ENCODE data around the gene KRTAP6-2. TPM values are rescaled to one million over a fixed set of nuclear protein-coding genes. Genes with fewer than 3 reads are reported as not detected.

Gene KRTAP6-2
- total and polyA plus RNA-seq, 11 donors: not detected

DNA sequence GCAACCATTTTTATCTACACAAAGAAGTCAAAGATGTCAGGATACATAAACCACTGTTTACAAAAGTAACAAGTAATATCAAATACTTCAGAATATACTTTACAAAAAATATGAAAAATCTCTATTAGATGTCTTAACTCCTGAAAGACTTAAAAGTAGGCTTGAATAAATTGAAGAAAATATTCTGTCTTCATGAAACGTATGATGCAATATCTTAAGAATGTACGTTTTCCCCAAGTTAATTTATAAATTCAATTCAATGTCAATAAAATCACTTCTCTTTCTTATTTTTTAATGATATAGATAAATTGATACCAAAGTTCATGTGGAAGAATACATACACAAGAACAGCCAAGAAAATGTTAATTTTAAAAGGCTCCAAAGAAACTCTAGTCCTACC is 43.6 kb downstream of the KRTAP6-2 start:
- Histone ChIP-seq H3K9me3 (peaks cover 0 to 12% (median 0%) of the 10 kb centered on the region in 12 donors), H3K36me3 (no peaks in the 10 kb centered on the region), H3K27ac (no peak overlapping the region), H3K27me3 (no peaks in the 10 kb centered on the region), H3K4me1 (no peaks in the 10 kb centered on the region), H3K4me3 (no peak overlapping the region)
- WGBS, 4 donors: 56 to 88% (median 82%) methylated on average over 2 of the region's 2 CpGs
- ATAC-seq: no peak
- intact Hi-C loops (cut with DNase I): no loop called here
- no peak for TF ChIP-seq POLR2A (IDR thresholded peaks at IDR 0.05)
- TF ChIP-seq, protein P1, sequence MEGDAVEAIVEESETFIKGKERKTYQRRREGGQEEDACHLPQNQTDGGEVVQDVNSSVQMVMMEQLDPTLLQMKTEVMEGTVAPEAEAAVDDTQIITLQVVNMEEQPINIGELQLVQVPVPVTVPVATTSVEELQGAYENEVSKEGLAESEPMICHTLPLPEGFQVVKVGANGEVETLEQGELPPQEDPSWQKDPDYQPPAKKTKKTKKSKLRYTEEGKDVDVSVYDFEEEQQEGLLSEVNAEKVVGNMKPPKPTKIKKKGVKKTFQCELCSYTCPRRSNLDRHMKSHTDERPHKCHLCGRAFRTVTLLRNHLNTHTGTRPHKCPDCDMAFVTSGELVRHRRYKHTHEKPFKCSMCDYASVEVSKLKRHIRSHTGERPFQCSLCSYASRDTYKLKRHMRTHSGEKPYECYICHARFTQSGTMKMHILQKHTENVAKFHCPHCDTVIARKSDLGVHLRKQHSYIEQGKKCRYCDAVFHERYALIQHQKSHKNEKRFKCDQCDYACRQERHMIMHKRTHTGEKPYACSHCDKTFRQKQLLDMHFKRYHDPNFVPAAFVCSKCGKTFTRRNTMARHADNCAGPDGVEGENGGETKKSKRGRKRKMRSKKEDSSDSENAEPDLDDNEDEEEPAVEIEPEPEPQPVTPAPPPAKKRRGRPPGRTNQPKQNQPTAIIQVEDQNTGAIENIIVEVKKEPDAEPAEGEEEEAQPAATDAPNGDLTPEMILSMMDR (IDR thresholded peaks at IDR 0.05): no peak
- DNase-seq: no peak

DNA sequence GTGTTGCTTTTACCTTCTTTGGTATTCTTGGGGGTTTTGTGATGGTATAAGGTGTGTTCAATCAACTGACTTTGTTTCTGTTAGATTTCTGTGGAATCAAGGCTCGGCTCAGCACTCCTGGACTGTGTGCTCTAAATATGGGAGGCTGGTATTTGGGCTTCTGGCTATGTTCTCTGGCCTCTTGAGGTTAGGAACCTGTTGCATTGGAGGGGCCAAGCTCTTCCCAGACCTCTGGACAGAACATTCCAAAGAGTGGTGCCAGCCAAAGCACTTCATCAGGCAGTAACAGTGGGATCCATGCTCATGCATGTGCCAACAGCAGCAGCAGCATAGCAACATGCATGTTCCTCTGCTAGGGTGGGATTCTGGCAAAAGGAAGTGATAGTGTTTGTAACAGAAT is 45.9 kb downstream of the KRTAP6-2 start:
- Histone ChIP-seq H3K36me3 (no peaks in the 10 kb centered on the region), H3K4me3 (no peak overlapping the region), H3K27me3 (no peaks in the 10 kb centered on the region), H3K27ac (no peak overlapping the region), H3K9me3 (peaks cover 0 to 12% (median 0%) of the 10 kb centered on the region in 12 donors), H3K4me1 (no peaks in the 10 kb centered on the region)
- peak in 2 of 4 donors; percentile 65 to 69 for ATAC-seq
- 38 to 68% (median 46%) methylated on average over 1 of the region's 1 CpG for WGBS, 4 donors
- TF ChIP-seq, protein P1 (IDR thresholded peaks at IDR 0.05): no peak
- TF ChIP-seq POLR2A (IDR thresholded peaks at IDR 0.05): no peak
- DNase-seq: no peak
- intact Hi-C loops (cut with DNase I): loop anchor here in 1 of 10 donors (5.0 kb wide), 1 partner anchor 140 kb away; no protein-coding TSS in a partner anchor

Other genes with a start within 250 kb of the KRTAP6-2 start
- gene KRTAP13-2, start 226.6 kb downstream of the KRTAP6-2 start, total RNA-seq: not detected
- gene KRTAP13-2, start 226.6 kb downstream of the KRTAP6-2 start, polyA plus RNA-seq: not detected
- gene KRTAP13-1, start 202.9 kb downstream of the KRTAP6-2 start, total RNA-seq: not detected
- gene KRTAP13-1, start 202.9 kb downstream of the KRTAP6-2 start, polyA plus RNA-seq: not detected
- gene KRTAP13-3, start 173.0 kb downstream of the KRTAP6-2 start, total RNA-seq: not detected
- not detected for gene KRTAP13-3, start 173.0 kb downstream of the KRTAP6-2 start, polyA plus RNA-seq
- not detected for gene KRTAP13-4, start 168.7 kb downstream of the KRTAP6-2 start, total RNA-seq
- gene KRTAP13-4, start 168.7 kb downstream of the KRTAP6-2 start, polyA plus RNA-seq: not detected
- gene KRTAP15-1, start 158.6 kb downstream of the KRTAP6-2 start, total RNA-seq: not detected
- not detected for gene KRTAP15-1, start 158.6 kb downstream of the KRTAP6-2 start, polyA plus RNA-seq
- not detected for gene KRTAP19-1, start 118.5 kb downstream of the KRTAP6-2 start, total RNA-seq
- gene KRTAP19-1, start 118.5 kb downstream of the KRTAP6-2 start, polyA plus RNA-seq: not detected
- not detected for gene KRTAP19-2, start 111.5 kb downstream of the KRTAP6-2 start, total RNA-seq
- not detected for gene KRTAP19-2, start 111.5 kb downstream of the KRTAP6-2 start, polyA plus RNA-seq
- gene KRTAP19-3, start 106.9 kb downstream of the KRTAP6-2 start, total RNA-seq: not detected
- gene KRTAP19-3, start 106.9 kb downstream of the KRTAP6-2 start, polyA plus RNA-seq: not detected
- not detected for gene KRTAP19-4, start 101.7 kb downstream of the KRTAP6-2 start, total RNA-seq
- not detected for gene KRTAP19-4, start 101.7 kb downstream of the KRTAP6-2 start, polyA plus RNA-seq
- gene KRTAP19-5, start 96.8 kb downstream of the KRTAP6-2 start, total RNA-seq: not detected
- gene KRTAP19-5, start 96.8 kb downstream of the KRTAP6-2 start, polyA plus RNA-seq: not detected
- gene KRTAP19-6, start 57.0 kb downstream of the KRTAP6-2 start, total RNA-seq: not detected
- not detected for gene KRTAP19-6, start 57.0 kb downstream of the KRTAP6-2 start, polyA plus RNA-seq
- not detected for gene KRTAP19-7, start 37.6 kb downstream of the KRTAP6-2 start, total RNA-seq
- gene KRTAP19-7, start 37.6 kb downstream of the KRTAP6-2 start, polyA plus RNA-seq: not detected
- gene KRTAP22-2, start 8.5 kb downstream of the KRTAP6-2 start, total RNA-seq: not detected
- not detected for gene KRTAP22-2, start 8.5 kb downstream of the KRTAP6-2 start, polyA plus RNA-seq
- gene KRTAP6-3, start 6.5 kb downstream of the KRTAP6-2 start, total RNA-seq: not detected
- gene KRTAP6-3, start 6.5 kb downstream of the KRTAP6-2 start, polyA plus RNA-seq: not detected
- gene KRTAP22-1, start 2.2 kb upstream of the KRTAP6-2 start, total RNA-seq: not detected
- not detected for gene KRTAP22-1, start 2.2 kb upstream of the KRTAP6-2 start, polyA plus RNA-seq
- gene KRTAP6-1, start 15.0 kb upstream of the KRTAP6-2 start, total RNA-seq: not detected
- not detected for gene KRTAP6-1, start 15.0 kb upstream of the KRTAP6-2 start, polyA plus RNA-seq
- gene KRTAP20-1, start 17.5 kb upstream of the KRTAP6-2 start, total RNA-seq: not detected
- gene KRTAP20-1, start 17.5 kb upstream of the KRTAP6-2 start, polyA plus RNA-seq: not detected
- not detected for gene KRTAP20-4, start 21.7 kb upstream of the KRTAP6-2 start, total RNA-seq
- gene KRTAP20-4, start 21.7 kb upstream of the KRTAP6-2 start, polyA plus RNA-seq: not detected
- not detected for gene KRTAP20-2, start 36.3 kb upstream of the KRTAP6-2 start, total RNA-seq
- not detected for gene KRTAP20-2, start 36.3 kb upstream of the KRTAP6-2 start, polyA plus RNA-seq
- not detected for gene KRTAP20-3, start 44.0 kb upstream of the KRTAP6-2 start, total RNA-seq
- gene KRTAP20-3, start 44.0 kb upstream of the KRTAP6-2 start, polyA plus RNA-seq: not detected
- gene KRTAP21-3, start 119.9 kb upstream of the KRTAP6-2 start, total RNA-seq: not detected
- gene KRTAP21-3, start 119.9 kb upstream of the KRTAP6-2 start, polyA plus RNA-seq: not detected
- not detected for gene KRTAP21-2, start 148.4 kb upstream of the KRTAP6-2 start, total RNA-seq
- not detected for gene KRTAP21-2, start 148.4 kb upstream of the KRTAP6-2 start, polyA plus RNA-seq
- not detected for gene KRTAP21-1, start 156.5 kb upstream of the KRTAP6-2 start, total RNA-seq
- not detected for gene KRTAP21-1, start 156.5 kb upstream of the KRTAP6-2 start, polyA plus RNA-seq
- gene KRTAP8-1, start 214.4 kb upstream of the KRTAP6-2 start, total RNA-seq: not detected
- gene KRTAP8-1, start 214.4 kb upstream of the KRTAP6-2 start, polyA plus RNA-seq: not detected
- not detected for gene KRTAP7-1, start 230.9 kb upstream of the KRTAP6-2 start, total RNA-seq
- gene KRTAP7-1, start 230.9 kb upstream of the KRTAP6-2 start, polyA plus RNA-seq: not detected